ENCODE data around the gene CTNNBL1.

CTNNBL1 gene

GRCh38 chr20:37762716-37763485 is 69.1 kb downstream of the CTNNBL1 start:
- Histone ChIP-seq H3K4me3 (ENCODE audit: low read length) (no peak overlapping the region), H3K9me3 (ENCODE audit: low read length) (no peaks in the 10 kb centered on the region), H3K36me3 (ENCODE audit: insufficient read depth, low read length) (no peaks in the 10 kb centered on the region), H2AFZ (ENCODE audit: low read depth, low read length) (no peak overlapping the region), H3K27me3 (ENCODE audit: insufficient read depth, low read length) (no peaks in the 10 kb centered on the region), H3K4me1 (ENCODE audit: insufficient read depth, low read length) (peaks cover 6% of the 10 kb centered on the region)

DNA sequence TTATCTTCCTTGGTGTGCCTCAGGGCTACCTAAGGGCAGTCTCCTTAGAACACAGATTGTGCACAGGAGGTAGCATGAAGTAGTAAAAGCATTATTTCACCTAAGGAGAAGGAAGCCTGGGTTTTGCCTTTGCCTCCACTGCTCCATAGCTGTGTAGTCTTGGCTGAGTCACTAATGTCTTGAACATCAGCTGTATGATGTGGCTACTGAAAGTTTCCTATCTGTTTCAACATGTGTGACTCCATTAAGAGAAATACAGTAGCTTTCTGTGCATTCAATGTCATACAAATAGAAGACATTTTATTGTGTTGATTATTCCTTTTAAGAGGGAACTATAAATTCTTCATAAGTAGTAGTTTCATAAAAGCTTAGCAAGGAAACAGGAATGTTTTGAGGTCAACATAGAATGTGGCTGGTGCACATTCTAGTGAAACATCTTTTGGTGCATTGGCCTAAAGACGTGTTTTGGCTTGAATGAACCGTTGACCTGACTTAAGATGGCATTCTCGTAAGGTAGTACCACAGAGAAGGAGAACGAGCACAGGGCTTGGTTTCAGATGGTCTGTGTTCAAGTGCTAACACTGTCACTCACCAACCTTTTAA is 70.6 kb downstream of the CTNNBL1 start:
- Histone ChIP-seq H3K4me3 (ENCODE audit: low read length) (no peak overlapping the region), H3K36me3 (ENCODE audit: insufficient read depth, low read length) (peaks cover 3% of the 10 kb centered on the region), H3K9me3 (ENCODE audit: low read length) (no peaks in the 10 kb centered on the region), H3K4me1 (ENCODE audit: insufficient read depth, low read length) (no peaks in the 10 kb centered on the region), H2AFZ (ENCODE audit: low read depth, low read length) (no peak overlapping the region), H3K27me3 (ENCODE audit: insufficient read depth, low read length) (no peaks in the 10 kb centered on the region)

DNA sequence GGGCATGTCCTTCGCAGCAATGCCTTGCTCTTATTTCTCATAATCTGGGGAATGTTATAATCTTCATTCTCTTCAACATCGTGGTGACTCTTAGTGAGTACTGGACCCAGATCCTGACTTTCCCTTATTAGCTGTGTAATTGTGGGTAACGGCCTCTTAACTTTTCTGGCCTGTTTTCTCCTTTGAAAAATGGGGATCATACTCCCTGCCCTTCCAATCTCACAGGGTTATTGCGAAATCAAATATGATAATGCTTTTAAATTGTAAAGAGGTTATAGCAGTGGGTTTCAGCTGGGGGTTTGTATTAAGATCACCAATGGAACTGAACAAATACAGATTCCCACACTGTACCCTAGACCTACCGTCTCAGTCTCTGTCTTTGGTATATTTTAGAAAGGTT is 77.1 kb downstream of the CTNNBL1 start:
- peaks cover 12% of the 10 kb centered on the region for H3K36me3 ChIP-seq (ENCODE audit: insufficient read depth, low read length)
- H3K4me1 ChIP-seq (ENCODE audit: insufficient read depth, low read length), result no peaks in the 10 kb centered on the region
- no peaks in the 10 kb centered on the region for H3K9me3 ChIP-seq (ENCODE audit: low read length)
- H3K4me3 ChIP-seq (ENCODE audit: low read length), result no peak overlapping the region
- H2AFZ ChIP-seq (ENCODE audit: low read depth, low read length), result no peak overlapping the region
- no peaks in the 10 kb centered on the region for H3K27me3 ChIP-seq (ENCODE audit: insufficient read depth, low read length)

- Histone ChIP-seq H3K36me3 (ENCODE audit: insufficient read depth, low read length) (peaks cover 17% of the 10 kb centered on the region), H3K27me3 (ENCODE audit: insufficient read depth, low read length) (no peaks in the 10 kb centered on the region), H3K4me3 (ENCODE audit: low read length) (no peak overlapping the region), H2AFZ (ENCODE audit: low read depth, low read length) (no peak overlapping the region), H3K9me3 (ENCODE audit: low read length) (no peaks in the 10 kb centered on the region), H3K4me1 (ENCODE audit: insufficient read depth, low read length) (no peaks in the 10 kb centered on the region)
Measured at GRCh38 chr20:37773291-37773826, 79.5 kb downstream of the CTNNBL1 start.

DNA sequence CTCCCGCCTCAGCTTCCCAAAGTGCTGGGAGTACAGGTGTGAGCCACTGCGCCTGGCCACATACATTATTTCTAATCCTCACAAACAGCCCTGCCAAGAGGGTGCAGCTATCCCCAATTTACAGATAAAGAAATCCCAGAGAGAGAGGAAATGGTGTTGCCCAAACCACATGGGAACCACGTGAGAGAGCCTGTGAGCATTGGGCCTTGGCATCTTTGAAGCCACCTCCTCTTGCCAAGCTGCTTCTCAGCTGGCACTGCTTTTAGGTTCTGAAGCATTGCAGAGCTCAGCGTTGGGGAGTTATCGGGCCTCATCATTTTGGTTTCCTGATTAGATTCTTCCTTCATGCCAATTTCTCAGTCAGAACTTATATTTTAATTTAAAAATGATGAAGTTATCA is 80.3 kb downstream of the CTNNBL1 start:
- Histone ChIP-seq H3K36me3 (ENCODE audit: insufficient read depth, low read length) (peaks cover 21% of the 10 kb centered on the region), H2AFZ (ENCODE audit: low read depth, low read length) (no peak overlapping the region), H3K27me3 (ENCODE audit: insufficient read depth, low read length) (no peaks in the 10 kb centered on the region), H3K4me1 (ENCODE audit: insufficient read depth, low read length) (no peaks in the 10 kb centered on the region), H3K4me3 (ENCODE audit: low read length) (no peak overlapping the region), H3K9me3 (ENCODE audit: low read length) (no peaks in the 10 kb centered on the region)

GRCh38 chr20:37775200-37775599 is 81.4 kb downstream of the CTNNBL1 start:
- Histone ChIP-seq H3K4me1 (ENCODE audit: insufficient read depth, low read length) (no peaks in the 10 kb centered on the region), H3K27me3 (ENCODE audit: insufficient read depth, low read length) (no peaks in the 10 kb centered on the region), H3K4me3 (ENCODE audit: low read length) (no peak overlapping the region), H3K9me3 (ENCODE audit: low read length) (no peaks in the 10 kb centered on the region), H3K36me3 (ENCODE audit: insufficient read depth, low read length) (peaks cover 16% of the 10 kb centered on the region), H2AFZ (ENCODE audit: low read depth, low read length) (no peak overlapping the region)

- H3K4me1 ChIP-seq (ENCODE audit: insufficient read depth, low read length), result no peaks in the 10 kb centered on the region
- peaks cover 13% of the 10 kb centered on the region for H3K36me3 ChIP-seq (ENCODE audit: insufficient read depth, low read length)
- H2AFZ ChIP-seq (ENCODE audit: low read depth, low read length), result no peak overlapping the region
- H3K4me3 ChIP-seq (ENCODE audit: low read length), result no peak overlapping the region
- no peaks in the 10 kb centered on the region for H3K9me3 ChIP-seq (ENCODE audit: low read length)
- no peaks in the 10 kb centered on the region for H3K27me3 ChIP-seq (ENCODE audit: insufficient read depth, low read length)
Measured at GRCh38 chr20:37776049-37776448, 82.2 kb downstream of the CTNNBL1 start.

DNA sequence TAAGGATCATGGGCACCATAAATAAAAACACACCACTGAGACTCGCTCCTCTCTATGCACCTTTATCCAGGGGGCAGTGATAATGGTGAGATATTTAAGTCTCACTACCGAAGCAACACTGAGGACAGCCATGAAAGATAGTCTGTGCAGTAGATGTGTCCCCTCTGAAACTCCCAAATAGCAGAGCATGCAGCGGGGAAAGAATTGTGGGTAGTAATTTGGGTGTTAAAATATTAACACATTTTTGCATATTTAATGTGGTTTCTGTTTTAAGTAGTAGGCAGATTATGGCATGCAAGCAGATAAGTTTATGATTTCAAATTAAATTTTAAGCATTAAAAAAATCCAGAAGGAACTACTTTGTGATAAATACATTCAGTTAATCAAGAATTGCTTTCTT is 82.7 kb downstream of the CTNNBL1 start:
- H3K27me3 ChIP-seq (ENCODE audit: insufficient read depth, low read length), result no peaks in the 10 kb centered on the region
- no peak overlapping the region for H3K4me3 ChIP-seq (ENCODE audit: low read length)
- H3K9me3 ChIP-seq (ENCODE audit: low read length), result no peaks in the 10 kb centered on the region
- peaks cover 12% of the 10 kb centered on the region for H3K36me3 ChIP-seq (ENCODE audit: insufficient read depth, low read length)
- no peaks in the 10 kb centered on the region for H3K4me1 ChIP-seq (ENCODE audit: insufficient read depth, low read length)
- H2AFZ ChIP-seq (ENCODE audit: low read depth, low read length), result no peak overlapping the region

- no peak overlapping the region for H3K4me3 ChIP-seq (ENCODE audit: low read length)
- no peaks in the 10 kb centered on the region for H3K4me1 ChIP-seq (ENCODE audit: insufficient read depth, low read length)
- H3K9me3 ChIP-seq (ENCODE audit: low read length), result no peaks in the 10 kb centered on the region
- no peak overlapping the region for H2AFZ ChIP-seq (ENCODE audit: low read depth, low read length)
- H3K36me3 ChIP-seq (ENCODE audit: insufficient read depth, low read length), result peaks cover 14% of the 10 kb centered on the region
- no peaks in the 10 kb centered on the region for H3K27me3 ChIP-seq (ENCODE audit: insufficient read depth, low read length)
Measured at GRCh38 chr20:37777012-37777950, 83.5 kb downstream of the CTNNBL1 start.

GRCh38 chr20:37777988-37778659 is 84.3 kb downstream of the CTNNBL1 start:
- Histone ChIP-seq H3K4me3 (ENCODE audit: low read length) (no peak overlapping the region), H3K36me3 (ENCODE audit: insufficient read depth, low read length) (peaks cover 15% of the 10 kb centered on the region), H2AFZ (ENCODE audit: low read depth, low read length) (no peak overlapping the region), H3K9me3 (ENCODE audit: low read length) (no peaks in the 10 kb centered on the region), H3K27me3 (ENCODE audit: insufficient read depth, low read length) (no peaks in the 10 kb centered on the region), H3K4me1 (ENCODE audit: insufficient read depth, low read length) (no peaks in the 10 kb centered on the region)

DNA sequence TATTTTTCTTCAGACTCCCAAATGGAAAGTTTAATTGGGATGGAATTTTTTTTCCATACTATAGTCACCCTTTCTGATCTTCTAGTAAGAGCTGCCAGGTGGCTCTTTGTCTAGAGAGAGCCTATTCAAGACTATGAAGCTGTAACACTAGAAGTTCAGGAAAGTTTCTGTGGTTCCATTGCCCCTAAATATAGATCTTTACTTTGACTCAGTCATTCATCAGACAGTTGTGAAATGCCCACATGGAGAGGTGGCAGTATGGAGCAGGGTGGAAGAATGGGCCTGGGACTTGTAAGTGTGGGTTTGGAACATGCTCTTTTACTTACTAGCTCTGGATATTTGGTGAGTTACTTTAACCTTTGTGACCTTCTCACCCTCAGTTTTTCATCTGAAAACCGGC is 87.8 kb downstream of the CTNNBL1 start:
- H3K9me3 ChIP-seq (ENCODE audit: low read length), result peaks cover 2% of the 10 kb centered on the region
- H3K4me1 ChIP-seq (ENCODE audit: insufficient read depth, low read length), result no peaks in the 10 kb centered on the region
- H3K4me3 ChIP-seq (ENCODE audit: low read length), result no peak overlapping the region
- H2AFZ ChIP-seq (ENCODE audit: low read depth, low read length), result no peak overlapping the region
- peaks cover 17% of the 10 kb centered on the region for H3K36me3 ChIP-seq (ENCODE audit: insufficient read depth, low read length)
- H3K27me3 ChIP-seq (ENCODE audit: insufficient read depth, low read length), result no peaks in the 10 kb centered on the region

DNA sequence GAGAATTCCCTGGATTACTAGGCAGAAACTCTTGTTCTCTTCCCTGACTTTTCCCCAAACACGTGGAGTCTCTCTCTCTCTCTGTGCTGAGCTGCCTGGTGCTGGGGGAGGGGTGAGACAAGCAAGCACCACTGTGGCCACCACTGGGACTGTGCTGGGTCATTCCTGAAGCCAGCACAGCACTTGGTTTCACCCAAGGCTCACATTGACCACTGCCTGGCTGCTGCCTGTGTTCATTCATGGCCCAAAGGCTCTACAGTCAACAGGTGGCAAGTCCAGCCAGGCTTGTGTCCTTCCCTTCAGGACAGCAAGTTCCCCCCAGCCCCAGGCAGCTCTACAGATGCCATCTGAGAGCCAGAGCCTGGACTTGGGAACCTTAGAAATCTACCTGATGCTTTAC is 92.2 kb downstream of the CTNNBL1 start:
- Histone ChIP-seq H3K36me3 (ENCODE audit: insufficient read depth, low read length) (peaks cover 34% of the 10 kb centered on the region), H3K4me1 (ENCODE audit: insufficient read depth, low read length) (no peaks in the 10 kb centered on the region), H3K27me3 (ENCODE audit: insufficient read depth, low read length) (no peaks in the 10 kb centered on the region), H3K4me3 (ENCODE audit: low read length) (no peak overlapping the region), H2AFZ (ENCODE audit: low read depth, low read length) (no peak overlapping the region), H3K9me3 (ENCODE audit: low read length) (peaks cover 8% of the 10 kb centered on the region)

Measured in neuron (in vitro differentiated cells).